ENCODE measurements around the gene WWOX. TPM values are rescaled to one million over a fixed set of nuclear protein-coding genes. Genes with fewer than 3 reads are reported as not detected.

WWOX gene
- total RNA-seq, 1 experiment from 2014 or later, result 28.3 TPM

DNA sequence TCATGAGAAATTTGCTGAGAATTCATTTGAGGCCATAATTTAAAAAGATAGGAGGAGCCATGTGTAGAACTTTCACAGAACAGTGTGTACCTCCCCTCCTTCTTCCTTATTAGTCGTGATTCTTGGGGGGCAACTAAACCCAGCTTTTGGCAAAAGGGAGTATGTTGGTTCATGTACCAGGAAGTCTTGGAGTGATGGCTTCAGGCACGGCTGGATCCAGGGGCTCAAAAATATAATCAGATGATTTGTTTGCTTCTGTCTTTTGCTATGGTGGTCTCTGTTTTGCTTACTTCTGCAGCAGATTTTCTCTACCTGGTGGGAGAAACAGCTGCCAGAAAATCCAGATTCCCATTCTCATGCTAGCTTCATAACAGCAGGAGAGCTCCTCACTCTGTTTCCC is 871.2 kb downstream of the WWOX start:
- DNase-seq (no peak), ATAC-seq (no peak)
- Histone ChIP-seq H2AFZ (ENCODE audit: low read length) (no peak overlapping the region), H3K4me3 (ENCODE audit: low read length) (no peak overlapping the region), H4K20me1 (ENCODE audit: low read length) (no peaks in the 10 kb centered on the region), H3K4me2 (ENCODE audit: low read length) (no peak overlapping the region), H3K27me3 (ENCODE audit: low read length) (no peaks in the 10 kb centered on the region), H3K9me2 (replicated peaks; ENCODE audit: low read length) (no peaks in the 10 kb centered on the region), H3K9me3 (ENCODE audit: low read length) (no peaks in the 10 kb centered on the region), H3F3A (ENCODE audit: low read length, unreplicated experiment) (no peaks in the 10 kb centered on the region), H3K4me1 (ENCODE audit: insufficient read depth, low read length) (no peaks in the 10 kb centered on the region), H3K36me3 (ENCODE audit: low read depth, low read length) (no peaks in the 10 kb centered on the region), H3K27ac (ENCODE audit: low read length) (no peak overlapping the region), H3K79me2 (ENCODE audit: low read length) (no peaks in the 10 kb centered on the region), H3K9ac (ENCODE audit: low read length) (no peak overlapping the region)
- ChIA-PET POLR2A (ENCODE audit: unreplicated experiment) (no interaction called here), CTCF (interaction anchor here (0.6 kb wide), 1 partner anchor 424 kb away, joined by 3 read pairs; no protein-coding TSS in a partner anchor)
- TF ChIP-seq EZH2 (IDR thresholded peaks at IDR 0.05; ENCODE audit: low read length, unreplicated experiment) (no peak), EZH2phosphoT487 (IDR thresholded peaks at IDR 0.05; ENCODE audit: borderline replicate concordance, low read length) (no peak)
- TF ChIP-seq, protein P1, sequence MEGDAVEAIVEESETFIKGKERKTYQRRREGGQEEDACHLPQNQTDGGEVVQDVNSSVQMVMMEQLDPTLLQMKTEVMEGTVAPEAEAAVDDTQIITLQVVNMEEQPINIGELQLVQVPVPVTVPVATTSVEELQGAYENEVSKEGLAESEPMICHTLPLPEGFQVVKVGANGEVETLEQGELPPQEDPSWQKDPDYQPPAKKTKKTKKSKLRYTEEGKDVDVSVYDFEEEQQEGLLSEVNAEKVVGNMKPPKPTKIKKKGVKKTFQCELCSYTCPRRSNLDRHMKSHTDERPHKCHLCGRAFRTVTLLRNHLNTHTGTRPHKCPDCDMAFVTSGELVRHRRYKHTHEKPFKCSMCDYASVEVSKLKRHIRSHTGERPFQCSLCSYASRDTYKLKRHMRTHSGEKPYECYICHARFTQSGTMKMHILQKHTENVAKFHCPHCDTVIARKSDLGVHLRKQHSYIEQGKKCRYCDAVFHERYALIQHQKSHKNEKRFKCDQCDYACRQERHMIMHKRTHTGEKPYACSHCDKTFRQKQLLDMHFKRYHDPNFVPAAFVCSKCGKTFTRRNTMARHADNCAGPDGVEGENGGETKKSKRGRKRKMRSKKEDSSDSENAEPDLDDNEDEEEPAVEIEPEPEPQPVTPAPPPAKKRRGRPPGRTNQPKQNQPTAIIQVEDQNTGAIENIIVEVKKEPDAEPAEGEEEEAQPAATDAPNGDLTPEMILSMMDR (conservative IDR thresholded peaks at IDR 0.05; ENCODE audit: low read depth, low read length), result no peak
- no TSS peak for BruUV-seq (replicated peaks)
- intact Hi-C loops (cut with micrococcal nuclease), result no loop called here

GRCh38 chr16:78972006-78972405 is 872.6 kb downstream of the WWOX start:
- H3K36me3 ChIP-seq (ENCODE audit: low read depth, low read length), result no peaks in the 10 kb centered on the region
- no peaks in the 10 kb centered on the region for H3K79me2 ChIP-seq (ENCODE audit: low read length)
- H3K27ac ChIP-seq (ENCODE audit: low read length), result no peak overlapping the region
- no peaks in the 10 kb centered on the region for H3K27me3 ChIP-seq (ENCODE audit: low read length)
- no peaks in the 10 kb centered on the region for H3K9me2 ChIP-seq (replicated peaks; ENCODE audit: low read length)
- ATAC-seq, result no peak
- H2AFZ ChIP-seq (ENCODE audit: low read length), result no peak overlapping the region
- POLR2A ChIA-PET (ENCODE audit: unreplicated experiment), result no interaction called here
- intact Hi-C loops (cut with micrococcal nuclease), result no loop called here
- no peak overlapping the region for H3K4me3 ChIP-seq (ENCODE audit: low read length)
- no peaks in the 10 kb centered on the region for H3K4me1 ChIP-seq (ENCODE audit: insufficient read depth, low read length)
- no peak overlapping the region for H3K4me2 ChIP-seq (ENCODE audit: low read length)
- no peaks in the 10 kb centered on the region for H3F3A ChIP-seq (ENCODE audit: low read length, unreplicated experiment)
- CTCF ChIA-PET, result no interaction called here
- TF ChIP-seq, protein P1 (conservative IDR thresholded peaks at IDR 0.05; ENCODE audit: low read depth, low read length), result no peak
- TF ChIP-seq EZH2 (IDR thresholded peaks at IDR 0.05; ENCODE audit: low read length, unreplicated experiment) (no peak), EZH2phosphoT487 (IDR thresholded peaks at IDR 0.05; ENCODE audit: borderline replicate concordance, low read length) (no peak)
- H3K9ac ChIP-seq (ENCODE audit: low read length), result no peak overlapping the region
- no peaks in the 10 kb centered on the region for H4K20me1 ChIP-seq (ENCODE audit: low read length)
- H3K9me3 ChIP-seq (ENCODE audit: low read length), result no peaks in the 10 kb centered on the region
- DNase-seq, result no peak
- BruUV-seq (replicated peaks), result no TSS peak

DNA sequence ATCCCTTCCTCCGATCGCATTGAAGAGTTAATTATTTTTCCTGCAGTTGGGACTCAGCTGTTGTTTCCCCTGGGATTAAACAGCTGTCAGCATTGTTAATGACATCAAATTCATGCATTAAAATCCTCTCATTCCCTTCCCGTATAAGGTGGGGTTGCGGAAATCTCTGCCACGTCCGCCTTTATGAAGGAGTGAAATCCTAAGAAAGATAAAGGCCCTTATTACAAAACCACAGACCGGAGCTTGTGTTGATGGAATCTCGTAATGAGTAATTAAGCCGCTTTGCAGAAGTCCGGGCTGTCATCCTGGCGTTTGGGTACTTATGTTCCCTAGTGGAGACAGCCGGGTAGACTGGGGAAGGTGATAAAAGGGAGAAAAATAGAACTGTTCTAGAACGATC is 873.5 kb downstream of the WWOX start:
- Histone ChIP-seq H3K4me1 (ENCODE audit: insufficient read depth, low read length) (no peaks in the 10 kb centered on the region), H3K9ac (ENCODE audit: low read length) (no peak overlapping the region), H3K36me3 (ENCODE audit: low read depth, low read length) (no peaks in the 10 kb centered on the region), H3K9me2 (replicated peaks; ENCODE audit: low read length) (no peaks in the 10 kb centered on the region), H2AFZ (ENCODE audit: low read length) (no peak overlapping the region), H3K79me2 (ENCODE audit: low read length) (no peaks in the 10 kb centered on the region), H3K27ac (ENCODE audit: low read length) (no peak overlapping the region), H3K4me3 (ENCODE audit: low read length) (no peak overlapping the region), H3F3A (ENCODE audit: low read length, unreplicated experiment) (no peaks in the 10 kb centered on the region), H4K20me1 (ENCODE audit: low read length) (no peaks in the 10 kb centered on the region), H3K27me3 (ENCODE audit: low read length) (no peaks in the 10 kb centered on the region), H3K4me2 (ENCODE audit: low read length) (no peak overlapping the region), H3K9me3 (ENCODE audit: low read length) (no peaks in the 10 kb centered on the region)
- ChIA-PET POLR2A (ENCODE audit: unreplicated experiment) (no interaction called here), CTCF (no interaction called here)
- TF ChIP-seq EZH2 (IDR thresholded peaks at IDR 0.05; ENCODE audit: low read length, unreplicated experiment) (no peak), EZH2phosphoT487 (IDR thresholded peaks at IDR 0.05; ENCODE audit: borderline replicate concordance, low read length) (no peak)
- TF ChIP-seq, protein P1 (conservative IDR thresholded peaks at IDR 0.05; ENCODE audit: low read depth, low read length), result no peak
- ATAC-seq (no peak), DNase-seq (no peak)
- intact Hi-C loops (cut with micrococcal nuclease), result no loop called here
- no TSS peak for BruUV-seq (replicated peaks)
